Regular cardiac myocyte (primary cell): ENCODE measurements around the gene AKAP4. TPM values are rescaled to one million over a fixed set of nuclear protein-coding genes. Genes with fewer than 3 reads are reported as not detected.

Experiments
- total RNA-seq: library from RNA; depleted of rRNA; stranded (reverse); fragments of >200 nt; gene quantifications from 2 replicates; pipeline ENCODE4 v1.2.3, GENCODE V29; 2014

The AKAP4 gene
- total RNA-seq, result not detected in 2 replicates

GRCh38 chrX:50200907-50201306 lies at the start of gene AKAP4:
AKAP4 (minus strand) TSS chrX:50201007; CDS start chrX:50200889, 118 bp downstream.

GRCh38 chrX:50204364-50204899 lies 3.6 kb upstream of the AKAP4 start, which contains the start of gene CCNB3:
CCNB3 (plus strand) TSS chrX:50204765; CDS start chrX:50285164, 80,399 bp downstream.

Other genes with a start within 250 kb of the AKAP4 start
- under 0.01 and 0.58 TPM in 2 replicates for gene CCNB3, start 3.8 kb upstream of the AKAP4 start, total RNA-seq